ENCODE data around the gene TSPEAR.

The TSPEAR gene

DNA sequence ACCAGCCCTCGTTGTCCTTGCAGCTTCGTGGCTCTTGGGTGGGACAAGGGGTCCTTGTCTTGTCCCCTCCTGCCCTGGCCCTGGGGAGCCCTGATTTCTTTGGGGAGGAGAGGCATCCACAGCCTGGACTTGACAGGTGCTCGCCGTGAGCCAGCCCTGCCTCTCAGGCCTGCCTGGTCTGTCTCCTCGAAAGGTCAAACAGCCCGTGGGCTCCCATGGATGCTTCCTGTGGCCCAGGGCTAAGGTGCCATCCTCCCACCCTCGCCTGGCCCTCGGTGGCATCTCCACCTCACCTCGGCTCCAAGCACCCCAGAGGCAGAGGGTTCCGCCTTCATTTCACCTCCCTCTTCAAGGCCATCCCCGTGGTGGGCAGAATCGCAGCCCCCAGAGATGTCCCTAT is 247.0 kb downstream of the TSPEAR start:
- H3K27ac ChIP-seq, result no peak overlapping the region

GRCh38 chr21:44463724-44464123 is 247.6 kb downstream of the TSPEAR start:
- TF ChIP-seq, protein P1, sequence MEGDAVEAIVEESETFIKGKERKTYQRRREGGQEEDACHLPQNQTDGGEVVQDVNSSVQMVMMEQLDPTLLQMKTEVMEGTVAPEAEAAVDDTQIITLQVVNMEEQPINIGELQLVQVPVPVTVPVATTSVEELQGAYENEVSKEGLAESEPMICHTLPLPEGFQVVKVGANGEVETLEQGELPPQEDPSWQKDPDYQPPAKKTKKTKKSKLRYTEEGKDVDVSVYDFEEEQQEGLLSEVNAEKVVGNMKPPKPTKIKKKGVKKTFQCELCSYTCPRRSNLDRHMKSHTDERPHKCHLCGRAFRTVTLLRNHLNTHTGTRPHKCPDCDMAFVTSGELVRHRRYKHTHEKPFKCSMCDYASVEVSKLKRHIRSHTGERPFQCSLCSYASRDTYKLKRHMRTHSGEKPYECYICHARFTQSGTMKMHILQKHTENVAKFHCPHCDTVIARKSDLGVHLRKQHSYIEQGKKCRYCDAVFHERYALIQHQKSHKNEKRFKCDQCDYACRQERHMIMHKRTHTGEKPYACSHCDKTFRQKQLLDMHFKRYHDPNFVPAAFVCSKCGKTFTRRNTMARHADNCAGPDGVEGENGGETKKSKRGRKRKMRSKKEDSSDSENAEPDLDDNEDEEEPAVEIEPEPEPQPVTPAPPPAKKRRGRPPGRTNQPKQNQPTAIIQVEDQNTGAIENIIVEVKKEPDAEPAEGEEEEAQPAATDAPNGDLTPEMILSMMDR (conservative IDR thresholded peaks at IDR 0.05), result no peak

More for the DNA sequence above, 247.0 kb downstream of the TSPEAR start:
- TF ChIP-seq, protein P1 (conservative IDR thresholded peaks at IDR 0.05), result no peak

GRCh38 chr21:44462834-44463200 is 248.6 kb downstream of the TSPEAR start:
- H3K27ac ChIP-seq, result no peak overlapping the region
- TF ChIP-seq, protein P1 (conservative IDR thresholded peaks at IDR 0.05), result no peak

More at GRCh38 chr21:44463724-44464123, 247.6 kb downstream of the TSPEAR start:
- no peak overlapping the region for H3K27ac ChIP-seq

GRCh38 chr21:44462086-44462833 is 249.1 kb downstream of the TSPEAR start:
- H3K27ac ChIP-seq, result no peak overlapping the region
- TF ChIP-seq, protein P1 (conservative IDR thresholded peaks at IDR 0.05), result no peak

GRCh38 chr21:44461464-44462001 is 249.8 kb downstream of the TSPEAR start:
- no peak overlapping the region for H3K27ac ChIP-seq
- TF ChIP-seq, protein P1 (conservative IDR thresholded peaks at IDR 0.05), result peak; percentile 69

- TF ChIP-seq, protein P1 (conservative IDR thresholded peaks at IDR 0.05), result no peak
- H3K27ac ChIP-seq, result no peak overlapping the region
These were observed 250.4 kb downstream of the TSPEAR start for GRCh38 chr21:44461005-44461404.

- no peak overlapping the region for H3K27ac ChIP-seq
- TF ChIP-seq, protein P1 (conservative IDR thresholded peaks at IDR 0.05), result no peak
These were observed 251.0 kb downstream of the TSPEAR start for GRCh38 chr21:44460441-44460755.
